Measurements from ENCODE around the gene PHAX. TPM values are rescaled to one million over a fixed set of nuclear protein-coding genes. Genes with fewer than 3 reads are reported as not detected.
"Not testable (repeated sequence)": the region's sequence is repeated elsewhere in the genome, so short reads cannot be mapped to it uniquely, and the experiment has no call there.

The PHAX gene
- total RNA-seq, 1 donor from 2014 or later: 54.7 TPM

DNA sequence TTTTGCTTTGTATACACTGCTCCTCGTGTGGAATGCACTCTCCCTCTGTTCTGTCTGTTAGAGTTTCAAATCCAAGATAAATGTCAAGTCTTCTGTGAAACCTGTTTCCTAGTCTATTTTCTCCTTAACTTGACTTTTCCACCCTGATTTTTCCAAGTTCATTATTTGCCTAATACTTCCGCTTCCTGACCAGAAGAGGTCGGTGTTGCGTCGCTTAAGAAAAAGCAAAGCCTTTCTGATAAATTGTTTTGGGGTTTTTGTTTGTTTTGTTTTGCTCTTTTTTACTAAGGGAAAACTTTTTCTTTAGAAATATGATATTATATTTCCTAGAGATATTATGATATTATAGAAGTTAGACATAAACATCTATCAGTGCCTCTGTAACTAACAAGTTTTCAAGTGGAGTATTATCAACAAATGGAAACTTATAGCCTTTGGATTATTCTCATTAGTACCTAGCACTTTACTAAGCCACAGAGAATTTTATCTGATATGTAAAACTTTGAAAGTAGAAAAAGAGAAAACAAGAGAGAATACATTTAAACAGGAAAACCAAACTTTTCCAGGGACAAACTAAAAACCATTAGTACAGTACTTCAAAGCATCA, 55.8 kb downstream of the PHAX start:
- no peak overlapping the region for H3K4me3 ChIP-seq (ENCODE audit: low read depth, low read length)
- peak; percentile 7 for DNase-seq (ENCODE audit: low read depth)
- peak; percentile 92 for TF ChIP-seq CTCF (conservative IDR thresholded peaks at IDR 0.05; ENCODE audit: low read depth, low read length)

- no peak overlapping the region for H3K4me3 ChIP-seq (ENCODE audit: low read depth, low read length)
- no peak for DNase-seq (ENCODE audit: low read depth)
- TF ChIP-seq CTCF (conservative IDR thresholded peaks at IDR 0.05; ENCODE audit: low read depth, low read length): no peak
Measured at GRCh38 chr5:126658561-126658960, 57.8 kb downstream of the PHAX start.

GRCh38 chr5:126659805-126660482, 59.2 kb downstream of the PHAX start:
- no peak for TF ChIP-seq CTCF (conservative IDR thresholded peaks at IDR 0.05; ENCODE audit: low read depth, low read length)
- DNase-seq (ENCODE audit: low read depth): no peak

DNA sequence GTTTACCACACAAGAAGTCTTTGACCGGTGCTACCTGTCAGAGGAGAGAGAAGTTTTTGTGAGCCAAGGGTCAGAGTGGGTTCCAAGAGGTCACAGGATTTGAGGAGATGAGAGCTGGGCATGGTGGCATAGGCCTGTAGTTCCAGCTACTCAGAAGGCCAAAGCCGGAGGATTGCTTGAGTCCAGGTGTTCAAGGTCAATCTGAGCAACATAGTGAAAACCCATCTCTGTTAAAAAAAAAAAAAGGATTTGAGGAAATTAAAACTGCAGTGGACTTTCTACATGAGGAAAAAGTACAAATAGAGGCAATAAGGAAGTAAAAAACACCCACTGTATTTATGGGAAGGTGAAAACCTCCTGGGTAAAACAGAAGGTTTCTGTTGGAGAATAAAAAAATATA, 63.8 kb downstream of the PHAX start:
- no peak for TF ChIP-seq CTCF (conservative IDR thresholded peaks at IDR 0.05; ENCODE audit: low read depth, low read length)
- no peak overlapping the region for H3K4me3 ChIP-seq (ENCODE audit: low read depth, low read length)

More at GRCh38 chr5:126659805-126660482, 59.2 kb downstream of the PHAX start:
- no peak overlapping the region for H3K4me3 ChIP-seq (ENCODE audit: low read depth, low read length)

GRCh38 chr5:126670109-126670508, 69.4 kb downstream of the PHAX start:
- DNase-seq (ENCODE audit: low read depth); H3K4me3 ChIP-seq (ENCODE audit: low read depth, low read length): not testable (repeated sequence)

More for the DNA sequence above, 63.8 kb downstream of the PHAX start:
- DNase-seq (ENCODE audit: low read depth): no peak

DNA sequence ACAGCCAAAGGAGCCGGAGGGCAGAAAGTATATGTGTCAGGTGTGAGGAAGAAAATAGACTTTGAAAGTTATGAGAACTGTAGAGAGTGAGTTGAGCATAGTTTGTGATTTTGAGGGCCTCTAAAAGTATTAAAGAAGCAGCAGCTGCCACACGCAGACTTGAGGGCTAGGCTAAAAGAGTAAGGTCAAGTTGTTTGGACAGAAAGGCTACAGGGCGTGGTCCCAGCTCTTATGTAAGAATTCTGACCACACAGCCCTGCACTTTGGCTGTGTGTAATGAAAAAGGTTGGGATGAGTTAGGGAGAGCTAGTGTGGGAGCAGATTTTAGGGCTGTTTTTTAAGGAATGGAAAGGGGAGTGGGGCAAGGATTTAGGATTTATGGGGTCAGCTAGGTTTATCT, 70.9 kb downstream of the PHAX start:
- not testable (repeated sequence) for H3K4me3 ChIP-seq (ENCODE audit: low read depth, low read length)

DNA sequence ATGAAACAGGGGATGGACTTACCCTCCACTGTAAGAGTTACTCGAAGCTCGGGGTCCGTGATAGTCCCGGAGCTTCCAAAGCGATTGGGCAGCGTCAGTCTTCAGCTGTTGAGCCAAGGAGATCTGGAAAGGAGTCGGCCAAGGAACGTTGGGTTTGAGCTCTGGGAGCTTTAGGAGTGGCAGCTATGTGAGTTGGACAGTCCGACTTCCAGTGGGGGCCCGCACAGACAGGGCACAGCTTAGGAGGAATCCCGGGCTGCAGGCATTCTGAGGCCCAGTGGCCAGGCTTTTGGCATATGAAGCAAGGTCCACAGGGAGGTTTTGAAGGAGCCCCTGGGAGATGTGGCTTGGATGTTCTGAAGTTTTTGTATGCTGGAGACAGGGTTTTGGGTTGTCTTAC, 72.7 kb downstream of the PHAX start:
- DNase-seq (ENCODE audit: low read depth): no peak
- TF ChIP-seq CTCF (conservative IDR thresholded peaks at IDR 0.05; ENCODE audit: low read depth, low read length): no peak
- no peak overlapping the region for H3K4me3 ChIP-seq (ENCODE audit: low read depth, low read length)

More for the DNA sequence above, 70.9 kb downstream of the PHAX start:
- DNase-seq (ENCODE audit: low read depth): not testable (repeated sequence)

DNA sequence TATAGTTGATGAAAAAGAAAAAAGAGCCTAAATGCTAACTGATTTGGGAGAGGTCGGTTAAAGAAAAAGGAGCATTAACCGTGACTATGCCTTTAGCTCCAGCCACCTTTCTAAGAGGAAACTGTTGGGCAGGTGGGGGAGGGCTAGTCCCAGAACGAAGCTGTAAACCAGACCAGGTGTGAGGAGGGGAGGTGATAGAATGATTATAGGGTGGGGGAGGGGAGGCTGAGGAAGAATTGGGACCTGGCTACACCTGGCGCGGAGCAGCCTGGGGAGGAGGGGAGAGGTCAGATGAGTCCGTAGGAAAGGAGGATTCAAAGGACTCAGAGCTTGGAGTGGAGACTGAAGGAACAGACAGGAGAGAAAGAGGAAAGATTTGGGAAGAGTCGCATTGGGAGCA, 73.4 kb downstream of the PHAX start:
- no peak overlapping the region for H3K4me3 ChIP-seq (ENCODE audit: low read depth, low read length)
- TF ChIP-seq CTCF (conservative IDR thresholded peaks at IDR 0.05; ENCODE audit: low read depth, low read length): no peak
- DNase-seq (ENCODE audit: low read depth): no peak

All from epithelial cell of proximal tubule (primary cell).